ENCODE data around the gene RNF43. TPM values are rescaled to one million over a fixed set of nuclear protein-coding genes. Genes with fewer than 3 reads are reported as not detected.
A peak's percentile ranks its signal among the peaks of the same experiment; 100 is the strongest.

RNF43 gene
- total RNA-seq, 6 donors from 2014 or later = 8.5 to 22.0 (median 13.0) TPM

- Histone ChIP-seq H3K36me3 (no peaks in the 10 kb centered on the region), H3K9me3 (no peaks in the 10 kb centered on the region), H3K27ac (peak overlapping the region in 1 of 4 donors; percentile 42), H3K27me3 (no peaks in the 10 kb centered on the region), H3K4me3 (no peak overlapping the region), H3K4me1 (peaks cover 3 to 24% (median 22%) of the 10 kb centered on the region in 4 donors)
- no peak for DNase-seq
- WGBS, 2 donors = 63 to 65% methylated on average over 4 of the region's 4 CpGs
- no peak for TF ChIP-seq POLR2A (IDR thresholded peaks at IDR 0.05)
- no peak for TF ChIP-seq EP300 (IDR thresholded peaks at IDR 0.05)
- no peak for TF ChIP-seq POLR2AphosphoS5 (IDR thresholded peaks at IDR 0.05)
- no peak for TF ChIP-seq CTCF (IDR thresholded peaks at IDR 0.05)
- ATAC-seq (ENCODE audit: low FRiP score in 2 of 2) = peak in 1 of 2 donors; percentile 56
Observed at GRCh38 chr17:58376472-58377000, 40.8 kb downstream of the RNF43 start.

GRCh38 chr17:58375811-58376210, 41.5 kb downstream of the RNF43 start:
- Histone ChIP-seq H3K9me3 (no peaks in the 10 kb centered on the region), H3K4me3 (no peak overlapping the region), H3K36me3 (no peaks in the 10 kb centered on the region), H3K27me3 (no peaks in the 10 kb centered on the region), H3K4me1 (peaks cover 0 to 17% (median 16%) of the 10 kb centered on the region in 4 donors), H3K27ac (no peak overlapping the region)
- ATAC-seq (ENCODE audit: low FRiP score in 2 of 2) (no peak), DNase-seq (no peak)
- WGBS, 2 donors = 75 to 86% methylated on average over 2 of the region's 2 CpGs
- TF ChIP-seq POLR2A (IDR thresholded peaks at IDR 0.05) (no peak), POLR2AphosphoS5 (IDR thresholded peaks at IDR 0.05) (no peak), EP300 (IDR thresholded peaks at IDR 0.05) (no peak), CTCF (IDR thresholded peaks at IDR 0.05) (no peak)

- DNase-seq = no peak
- Histone ChIP-seq H3K27me3 (no peaks in the 10 kb centered on the region), H3K9me3 (no peaks in the 10 kb centered on the region), H3K27ac (no peak overlapping the region), H3K4me3 (no peak overlapping the region), H3K4me1 (peaks cover 0 to 17% (median 14%) of the 10 kb centered on the region in 4 donors), H3K36me3 (no peaks in the 10 kb centered on the region)
- 65 to 71% methylated on average over 5 of the region's 5 CpGs for WGBS, 2 donors
- ATAC-seq (ENCODE audit: low FRiP score in 2 of 2) = no peak
- TF ChIP-seq EP300 (IDR thresholded peaks at IDR 0.05) (no peak), CTCF (IDR thresholded peaks at IDR 0.05) (peak in 1 of 6 experiments; percentile 10)
Observed at GRCh38 chr17:58375256-58375655, 42.1 kb downstream of the RNF43 start.

- peaks cover 0 to 17% (median 14%) of the 10 kb centered on the region in 4 donors for H3K4me1 ChIP-seq
- DNase-seq = no peak
- H3K27ac ChIP-seq = no peak overlapping the region
- H3K4me3 ChIP-seq = no peak overlapping the region
- ATAC-seq (ENCODE audit: low FRiP score in 2 of 2) = no peak
- H3K27me3 ChIP-seq = no peaks in the 10 kb centered on the region
- no peaks in the 10 kb centered on the region for H3K9me3 ChIP-seq
- no peak for TF ChIP-seq CTCF (IDR thresholded peaks at IDR 0.05)
- no peak for TF ChIP-seq POLR2AphosphoS5 (IDR thresholded peaks at IDR 0.05)
- no peak for TF ChIP-seq EP300 (IDR thresholded peaks at IDR 0.05)
- no peak for TF ChIP-seq POLR2A (IDR thresholded peaks at IDR 0.05)
- 85 to 98% methylated on average over 1 of the region's 1 CpG for WGBS, 2 donors
- no peaks in the 10 kb centered on the region for H3K36me3 ChIP-seq
Observed at GRCh38 chr17:58373923-58374322, 43.4 kb downstream of the RNF43 start.

GRCh38 chr17:58373003-58373402, 44.3 kb downstream of the RNF43 start:
- Histone ChIP-seq H3K36me3 (no peaks in the 10 kb centered on the region), H3K9me3 (no peaks in the 10 kb centered on the region), H3K4me1 (peaks cover 0 to 17% (median 14%) of the 10 kb centered on the region in 4 donors), H3K27ac (no peak overlapping the region), H3K4me3 (no peak overlapping the region), H3K27me3 (no peaks in the 10 kb centered on the region)
- no peak for TF ChIP-seq CTCF (IDR thresholded peaks at IDR 0.05)
- TF ChIP-seq POLR2AphosphoS5 (IDR thresholded peaks at IDR 0.05) = no peak
- no peak for TF ChIP-seq EP300 (IDR thresholded peaks at IDR 0.05)
- no peak for TF ChIP-seq POLR2A (IDR thresholded peaks at IDR 0.05)
- no peak for DNase-seq
- ATAC-seq (ENCODE audit: low FRiP score in 2 of 2) = no peak
- WGBS, 2 donors = 90 to 93% methylated on average over 5 of the region's 5 CpGs

All from upper lobe of left lung (tissue), 6 donors.